NCI-H1930 (cell line): ENCODE measurements around the gene ATP8A2.
"Not testable (repeated sequence)": the region's sequence is repeated elsewhere in the genome, so short reads cannot be mapped to it uniquely, and the experiment has no call there.

ENCODE experiments used
- DNase-seq, 2 experiments: peaks; one replicate each; lab custom pipeline; 2025; lab: John Stamatoyannopoulos, UW

ATP8A2 gene

GRCh38 chr13:25768838-25769237, 397.1 kb downstream of the ATP8A2 start:
- no peak for DNase-seq

- DNase-seq = no peak
Observed at GRCh38 chr13:25770601-25771000, 398.8 kb downstream of the ATP8A2 start.

- no peak for DNase-seq
Observed at GRCh38 chr13:25771202-25771601, 399.4 kb downstream of the ATP8A2 start.

GRCh38 chr13:25771641-25772478, 400.1 kb downstream of the ATP8A2 start:
- no peak for DNase-seq

GRCh38 chr13:25772534-25772933, 400.8 kb downstream of the ATP8A2 start:
- DNase-seq = not testable (repeated sequence)

- not testable (repeated sequence) for DNase-seq
Observed at GRCh38 chr13:25774056-25774455, 402.3 kb downstream of the ATP8A2 start.

GRCh38 chr13:25775275-25775674, 403.5 kb downstream of the ATP8A2 start:
- DNase-seq = no peak

GRCh38 chr13:25775986-25776385, 404.2 kb downstream of the ATP8A2 start:
- DNase-seq = no peak

GRCh38 chr13:25776722-25777121, 404.9 kb downstream of the ATP8A2 start:
- no peak for DNase-seq

- no peak for DNase-seq
Observed at GRCh38 chr13:25777509-25777908, 405.7 kb downstream of the ATP8A2 start.

- no peak for DNase-seq
Observed at GRCh38 chr13:25778365-25778764, 406.6 kb downstream of the ATP8A2 start.

- DNase-seq = no peak
Observed at GRCh38 chr13:25778808-25779305, 407.1 kb downstream of the ATP8A2 start.

GRCh38 chr13:25783076-25783475, 411.3 kb downstream of the ATP8A2 start:
- DNase-seq = no peak

GRCh38 chr13:25783601-25784024, 411.8 kb downstream of the ATP8A2 start:
- DNase-seq = no peak

GRCh38 chr13:25784119-25784518, 412.3 kb downstream of the ATP8A2 start:
- DNase-seq = no peak

GRCh38 chr13:25790137-25790536, 418.4 kb downstream of the ATP8A2 start:
- DNase-seq = not testable (repeated sequence)

- DNase-seq = no peak
Observed at GRCh38 chr13:25795277-25795676, 423.5 kb downstream of the ATP8A2 start.

GRCh38 chr13:25796474-25796873, 424.7 kb downstream of the ATP8A2 start:
- DNase-seq = no peak

GRCh38 chr13:25798998-25799397, 427.2 kb downstream of the ATP8A2 start:
- no peak for DNase-seq

- DNase-seq = no peak
Observed at GRCh38 chr13:25800523-25800922, 428.7 kb downstream of the ATP8A2 start.

GRCh38 chr13:25802579-25802978, 430.8 kb downstream of the ATP8A2 start:
- no peak for DNase-seq

- DNase-seq = no peak
Observed at GRCh38 chr13:25803641-25804040, 431.9 kb downstream of the ATP8A2 start.

- DNase-seq = no peak
Observed at GRCh38 chr13:25806264-25806974, 434.6 kb downstream of the ATP8A2 start.
